CD14-positive monocyte (primary cell): ENCODE data around the gene PLXNA1. TPM values are rescaled to one million over a fixed set of nuclear protein-coding genes. Genes with fewer than 3 reads are reported as not detected.

ENCODE experiments used
- DNase-seq, 3 donors: peaks; one replicate each; pipeline ENCODE4 v3.0.0-alpha.2; 2011 to 2022
- H2AFZ ChIP-seq: 2 replicates; pipeline ENCODE4 v1.6.0; 2012; ENCODE audit warnings: mild to moderate bottlenecking, low read depth, low read length, inconsistent platforms; ENCODE audit not compliant: insufficient read depth, poor library complexity, severe bottlenecking
- H3K27ac ChIP-seq, 2 donors: 1 replicate in 1 of 2; 2 replicates in 1 of 2; pipeline ENCODE4 v1.5.1; 2012 to 2013; ENCODE audit warnings: low read length in 2 of 2, control low read depth in 1 of 2, inconsistent platforms in 1 of 2, low read depth in 1 of 2, mild to moderate bottlenecking in 1 of 2
- H3K27me3 ChIP-seq, 2 donors: one replicate each; pipeline versions ENCODE4 v1.6.0 to v1.6.1; 2011 to 2013; ENCODE audit warnings: low read length in 2 of 2; ENCODE audit not compliant: control insufficient read depth in 2 of 2, insufficient read depth in 2 of 2
- H3K36me3 ChIP-seq, 2 donors: replicated peaks in 1 of 2; 1 replicate in 1 of 2; 2 replicates in 1 of 2; pipeline versions ENCODE4 v1.5.1 to v1.6.1; 2012 to 2013; ENCODE audit warnings: low read length in 2 of 2, control low read depth in 1 of 2, inconsistent platforms in 1 of 2, mild to moderate bottlenecking in 1 of 2; ENCODE audit not compliant: insufficient read depth in 2 of 2, control insufficient read depth in 1 of 2
- H3K4me1 ChIP-seq, 2 donors: 1 replicate in 1 of 2; 2 replicates in 1 of 2; pipeline versions ENCODE4 v1.5.1 to v1.6.1; 2012 to 2013; ENCODE audit warnings: low read length in 2 of 2, control low read depth in 1 of 2, inconsistent platforms in 1 of 2, mild to moderate bottlenecking in 1 of 2, moderate library complexity in 1 of 2; ENCODE audit not compliant: insufficient read depth in 2 of 2, control insufficient read depth in 1 of 2
- H3K4me2 ChIP-seq: replicated peaks from 2 replicates; pipeline ENCODE3; 2012; ENCODE audit warnings: low read length, moderate library complexity, mild to moderate bottlenecking; ENCODE audit not compliant: poor library complexity, severe bottlenecking; ENCODE audit errors: extremely low read depth
- H3K4me3 ChIP-seq, 3 experiments: fragments of 200-600 bp in 1 of 3; sonication (generic) in 1 of 3; replicated peaks in 1 of 3; 1 replicate in 2 of 3; 2 replicates in 1 of 3; pipeline ENCODE4 v1.5.1; 2011 to 2013; ENCODE audit warnings: low read length in 3 of 3, mild to moderate bottlenecking in 3 of 3, control low read depth in 2 of 3, low read depth in 2 of 3, inconsistent platforms in 1 of 3, moderate library complexity in 1 of 3
- H3K79me2 ChIP-seq: 2 replicates; pipeline ENCODE4 v1.6.0; 2012; ENCODE audit warnings: mild to moderate bottlenecking, control low read depth, inconsistent platforms, low read length, moderate library complexity; ENCODE audit not compliant: insufficient read depth
- H3K9ac ChIP-seq: 2 replicates; pipeline ENCODE4 v1.6.0; 2017; ENCODE audit warnings: low read length, mild to moderate bottlenecking; ENCODE audit not compliant: insufficient read depth, poor library complexity, severe bottlenecking
- H3K9me3 ChIP-seq, 2 donors: replicated peaks in 1 of 2; 1 replicate in 1 of 2; 2 replicates in 1 of 2; pipeline versions ENCODE4 v1.5.1 to v1.6.1; 2012 to 2013; ENCODE audit warnings: low read length in 2 of 2, control low read depth in 1 of 2; ENCODE audit not compliant: control insufficient read depth in 1 of 2, insufficient read depth in 1 of 2
- H4K20me1 ChIP-seq: 2 replicates; pipeline ENCODE4 v1.6.0; 2012; ENCODE audit warnings: mild to moderate bottlenecking, low read length, control low read depth, moderate library complexity; ENCODE audit not compliant: insufficient read depth
- H3K27ac Mint-ChIP-seq, 7 donors: one replicate each; pipeline ENCODE4 v1.8.0; 2020; ENCODE audit warnings: mild to moderate bottlenecking in 7 of 7, mixed read lengths in 7 of 7, moderate library complexity in 6 of 7, inconsistent platforms in 2 of 7
- H3K27me3 Mint-ChIP-seq, 3 donors: one replicate each; pipeline ENCODE4 v1.8.0; 2021 to 2022; ENCODE audit warnings: low read depth in 3 of 3, mild to moderate bottlenecking in 3 of 3, mixed read lengths in 3 of 3, moderate library complexity in 3 of 3, inconsistent platforms in 1 of 3
- H3K36me3 Mint-ChIP-seq, 2 donors: one replicate each; pipeline ENCODE4 v1.8.0; 2020; ENCODE audit warnings: mixed read lengths in 2 of 2, inconsistent platforms in 1 of 2, mild to moderate bottlenecking in 1 of 2
- H3K4me1 Mint-ChIP-seq: one replicate; pipeline ENCODE4 v1.8.0; 2020; ENCODE audit warnings: mild to moderate bottlenecking, mixed read lengths
- H3K4me3 Mint-ChIP-seq, 2 donors: one replicate each; pipeline ENCODE4 v1.8.0; 2020; ENCODE audit warnings: mild to moderate bottlenecking in 2 of 2, mixed read lengths in 2 of 2, moderate library complexity in 1 of 2
- H3K9me3 Mint-ChIP-seq, 7 donors: one replicate each; pipeline ENCODE4 v1.8.0; 2020 to 2022; ENCODE audit warnings: mixed read lengths in 7 of 7, mild to moderate bottlenecking in 6 of 7, moderate library complexity in 6 of 7, inconsistent platforms in 2 of 7
- WGBS: methylation state at CpG from one replicate; pipeline ENCODE4 v1.1.5; 2013; ENCODE audit warnings: missing lambda C conversion rate; ENCODE audit not compliant: insufficient coverage; 5-methylcytosine and 5-hydroxymethylcytosine counted together
- intact Hi-C, 2 donors: fragments of 100-400 bp; cut with micrococcal nuclease; formaldehyde crosslinking; loops; one replicate each; pipeline versions ENCODE4 v1.15.0 to v1.15.1; 2023
- polyA plus RNA-seq, 3 donors: library from polyadenylated mRNA; depleted of rRNA in 1 of 3; unstranded in 2 of 3; stranded (reverse) in 1 of 3; fragments of 300-500 nt in 2 of 3; fragments of >200 nt in 1 of 3; fragmentation: Illumina TruSeq in 2 of 3; gene quantifications; 1 replicate in 2 of 3; 2 replicates in 1 of 3; pipeline ENCODE4 v1.2.3, GENCODE V29; 2012 to 2021
- TF ChIP-seq, protein P1 (sequence below): fragments of 200-600 bp; IDR thresholded peaks from one replicate; pipeline ENCODE4 v1.8.0; 2022; ENCODE audit warnings: antibody characterized with exemption, mild to moderate bottlenecking

The PLXNA1 gene
- polyA plus RNA-seq, 3 donors: 2.7 TPM; not detected in 2

DNA sequence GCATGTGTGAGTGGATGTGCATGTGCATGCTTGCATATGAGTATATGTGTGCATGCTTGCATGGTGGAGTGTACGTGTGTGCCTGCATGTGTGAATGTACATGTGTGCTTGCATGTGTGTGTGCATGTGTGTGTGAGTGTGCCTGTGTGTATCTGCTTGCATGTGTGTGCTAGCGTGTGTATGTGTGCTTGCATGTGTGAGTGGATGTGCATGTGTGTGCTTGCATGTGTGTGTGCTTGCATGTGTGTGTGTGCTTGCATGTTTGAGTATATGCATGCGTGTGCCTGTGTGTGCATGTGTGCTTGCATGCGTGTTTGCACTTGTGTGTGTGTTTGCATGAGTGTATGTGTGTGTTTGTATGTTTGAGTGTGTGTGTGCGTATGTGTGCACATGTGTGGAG, 4.6 kb upstream of the PLXNA1 start:
- Histone ChIP-seq H3K4me1 (peaks cover 10 to 14% of the 10 kb centered on the region in 2 donors), H3K27me3 (peaks cover 11 to 56% of the 10 kb centered on the region in 2 donors), H4K20me1 (no peaks in the 10 kb centered on the region), H2AFZ (no peak overlapping the region), H3K4me2 (no peak overlapping the region), H3K4me3 (no peak overlapping the region), H3K9ac (no peak overlapping the region), H3K36me3 (no peaks in the 10 kb centered on the region), H3K79me2 (no peaks in the 10 kb centered on the region), H3K27ac (no peak overlapping the region), H3K9me3 (peaks cover 4 to 22% of the 10 kb centered on the region in 2 donors)
- intact Hi-C loops: no loop called here
- peak overlapping the region in 1 of 2 donors; percentile 44 for H3K4me3 Mint-ChIP-seq
- H3K36me3 Mint-ChIP-seq: no peaks in the 10 kb centered on the region
- TF ChIP-seq, protein P1, sequence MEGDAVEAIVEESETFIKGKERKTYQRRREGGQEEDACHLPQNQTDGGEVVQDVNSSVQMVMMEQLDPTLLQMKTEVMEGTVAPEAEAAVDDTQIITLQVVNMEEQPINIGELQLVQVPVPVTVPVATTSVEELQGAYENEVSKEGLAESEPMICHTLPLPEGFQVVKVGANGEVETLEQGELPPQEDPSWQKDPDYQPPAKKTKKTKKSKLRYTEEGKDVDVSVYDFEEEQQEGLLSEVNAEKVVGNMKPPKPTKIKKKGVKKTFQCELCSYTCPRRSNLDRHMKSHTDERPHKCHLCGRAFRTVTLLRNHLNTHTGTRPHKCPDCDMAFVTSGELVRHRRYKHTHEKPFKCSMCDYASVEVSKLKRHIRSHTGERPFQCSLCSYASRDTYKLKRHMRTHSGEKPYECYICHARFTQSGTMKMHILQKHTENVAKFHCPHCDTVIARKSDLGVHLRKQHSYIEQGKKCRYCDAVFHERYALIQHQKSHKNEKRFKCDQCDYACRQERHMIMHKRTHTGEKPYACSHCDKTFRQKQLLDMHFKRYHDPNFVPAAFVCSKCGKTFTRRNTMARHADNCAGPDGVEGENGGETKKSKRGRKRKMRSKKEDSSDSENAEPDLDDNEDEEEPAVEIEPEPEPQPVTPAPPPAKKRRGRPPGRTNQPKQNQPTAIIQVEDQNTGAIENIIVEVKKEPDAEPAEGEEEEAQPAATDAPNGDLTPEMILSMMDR: no peak
- H3K4me1 Mint-ChIP-seq: peaks cover 14% of the 10 kb centered on the region
- peaks cover 7 to 27% (median 18%) of the 10 kb centered on the region in 7 donors for H3K9me3 Mint-ChIP-seq
- 86% methylated on average over 4 of the region's 5 CpGs for WGBS
- no peak for DNase-seq
- peaks cover 28 to 70% (median 61%) of the 10 kb centered on the region in 3 donors for H3K27me3 Mint-ChIP-seq
- H3K27ac Mint-ChIP-seq: no peak overlapping the region

DNA sequence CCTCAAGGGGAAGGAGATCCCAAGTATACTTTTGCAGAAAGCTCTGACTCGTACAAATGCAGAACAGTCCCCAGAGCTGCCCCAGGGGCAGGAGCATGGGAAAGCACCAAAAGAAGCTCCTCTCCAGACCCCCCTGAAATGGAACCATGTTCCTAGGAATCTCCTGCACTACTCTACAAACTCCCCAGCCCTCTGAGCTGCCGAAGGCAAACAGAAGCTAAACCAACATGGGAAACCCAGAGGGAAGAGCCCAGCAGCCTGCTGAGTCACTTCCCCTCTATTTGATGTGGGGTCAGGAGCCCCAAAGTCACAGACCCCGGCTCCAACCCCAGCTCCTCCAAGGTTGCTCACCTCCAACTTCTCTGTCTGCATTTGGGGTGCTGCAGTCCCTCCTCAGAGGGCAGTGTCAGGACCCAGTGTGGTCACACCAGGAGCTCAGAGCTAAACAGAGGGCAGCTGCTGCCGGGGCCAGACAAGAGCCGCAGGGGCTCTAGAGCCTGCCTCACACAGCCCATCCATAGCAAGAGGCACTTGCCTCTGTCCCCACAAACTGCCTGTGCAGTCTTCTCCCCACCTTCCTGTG, 3.8 kb upstream of the PLXNA1 start:
- H3K4me2 ChIP-seq: no peak overlapping the region
- 48% methylated on average over 5 of the region's 5 CpGs for WGBS
- H3K4me3 Mint-ChIP-seq: peak overlapping the region in 1 of 2 donors; percentile 36
- no peak overlapping the region for H3K9ac ChIP-seq
- H3K4me3 ChIP-seq: no peak overlapping the region
- DNase-seq: peak in 1 of 3 donors; percentile 36
- H3K9me3 ChIP-seq: peaks cover 6 to 22% of the 10 kb centered on the region in 2 donors
- H3K4me1 ChIP-seq: peaks cover 15 to 21% of the 10 kb centered on the region in 2 donors
- H3K36me3 Mint-ChIP-seq: no peaks in the 10 kb centered on the region
- intact Hi-C loops: no loop called here
- H3K27ac Mint-ChIP-seq: peak overlapping the region in 2 of 7 donors; percentile 35 to 73
- H3K36me3 ChIP-seq: no peaks in the 10 kb centered on the region
- no peak overlapping the region for H2AFZ ChIP-seq
- H3K9me3 Mint-ChIP-seq: peaks cover 7 to 24% (median 15%) of the 10 kb centered on the region in 7 donors
- TF ChIP-seq, protein P1: no peak
- H3K27me3 Mint-ChIP-seq: peaks cover 28 to 72% (median 60%) of the 10 kb centered on the region in 3 donors
- H3K4me1 Mint-ChIP-seq: peaks cover 14% of the 10 kb centered on the region
- H3K79me2 ChIP-seq: no peaks in the 10 kb centered on the region
- H3K27me3 ChIP-seq: peaks cover 16 to 57% of the 10 kb centered on the region in 2 donors
- H3K27ac ChIP-seq: no peak overlapping the region
- no peaks in the 10 kb centered on the region for H4K20me1 ChIP-seq
